IPS DF 19.7 (cell line): ENCODE results near the gene DKK3.

Source experiments
- DNase-seq: peaks from one replicate; pipeline ENCODE4 v3.0.0-alpha.2; 2013; ENCODE audit warnings: low read depth, low spot score

Gene DKK3

GRCh38 chr11:12031856-12032544 lies 23.6 kb upstream of the DKK3 start:
- DNase-seq: no peak

GRCh38 chr11:12029738-12030363 lies 21.4 kb upstream of the DKK3 start:
- no peak for DNase-seq

GRCh38 chr11:12029119-12029518 lies 20.7 kb upstream of the DKK3 start:
- DNase-seq: no peak

GRCh38 chr11:12028303-12028702 lies 19.9 kb upstream of the DKK3 start:
- no peak for DNase-seq

- DNase-seq: no peak
Observed at GRCh38 chr11:12026331-12027211, 18.1 kb upstream of the DKK3 start.

GRCh38 chr11:12024254-12024926 lies 16.0 kb upstream of the DKK3 start:
- DNase-seq: no peak

GRCh38 chr11:12023015-12023414 lies 14.6 kb upstream of the DKK3 start:
- DNase-seq: no peak

GRCh38 chr11:12020546-12020945 lies 12.1 kb upstream of the DKK3 start:
- no peak for DNase-seq

- no peak for DNase-seq
Observed at GRCh38 chr11:12019866-12020416, 11.5 kb upstream of the DKK3 start.

GRCh38 chr11:12019337-12019736 lies 10.9 kb upstream of the DKK3 start:
- no peak for DNase-seq

GRCh38 chr11:12017865-12018453 lies 9.5 kb upstream of the DKK3 start:
- no peak for DNase-seq

- no peak for DNase-seq
Observed at GRCh38 chr11:12017243-12017678, 8.8 kb upstream of the DKK3 start.

GRCh38 chr11:12016246-12016645 lies 7.8 kb upstream of the DKK3 start:
- no peak for DNase-seq

GRCh38 chr11:12015486-12015885 lies 7.1 kb upstream of the DKK3 start:
- no peak for DNase-seq

- no peak for DNase-seq
Observed at GRCh38 chr11:12013781-12014180, 5.4 kb upstream of the DKK3 start.

GRCh38 chr11:12009617-12010321 lies 1.3 kb upstream of the DKK3 start:
- DNase-seq: no peak

GRCh38 chr11:12008790-12009616 lies 577 bp upstream of the DKK3 start:
- peak; percentile 47 for DNase-seq

- no peak for DNase-seq
Observed at GRCh38 chr11:12007230-12007593, 1.2 kb downstream of the DKK3 start.

GRCh38 chr11:12006552-12007229 lies 1.7 kb downstream of the DKK3 start:
- DNase-seq: no peak
